H1 (cell line): Measurements from ENCODE around the gene KIAA1671. TPM values are rescaled to one million over a fixed set of nuclear protein-coding genes. Genes with fewer than 3 reads are reported as not detected.

Experiments
- CTCF ChIA-PET: fragments of 300-600 bp; sonication (Branson Sonifier 250); formaldehyde crosslinking; loops from one replicate; lab custom pipeline; 2021; ENCODE audit not compliant: partially characterized antibody; lab: Charles Lee
- POLR2A ChIA-PET: fragments of 300-600 bp; sonication (Branson Sonifier 250); formaldehyde crosslinking; loops from one replicate; lab custom pipeline; 2021; ENCODE audit warnings: inconsistent platforms; ENCODE audit not compliant: partially characterized antibody; lab: Charles Lee
- DNase-seq, 2 experiments: peaks; one replicate each; pipeline versions ENCODE4 v3.0.0 to v3.0.0-alpha.2; 2010 to 2022; ENCODE audit warnings: low spot score in 2 of 2, low read depth in 1 of 2, mixed read lengths in 1 of 2
- FAIRE-seq: peaks from 2 replicates; lab custom pipeline; 2011; peaks lifted over from hg19 to GRCh38; lab: Jason Lieb, UNC
- H2AFZ ChIP-seq: 2 replicates; pipeline ENCODE4 v1.8.1; 2012; ENCODE audit warnings: low read length, inconsistent platforms
- H2AK5ac ChIP-seq: 2 replicates; pipeline ENCODE4 v1.6.1; 2013; ENCODE audit warnings: low read depth, low read length
- H2BK120ac ChIP-seq: replicated peaks from 2 replicates; pipeline ENCODE3; 2013; ENCODE audit warnings: low read depth, low read length, inconsistent platforms
- H2BK12ac ChIP-seq: 2 replicates; pipeline ENCODE4 v1.6.1; 2013; ENCODE audit warnings: low read depth, low read length
- H2BK15ac ChIP-seq: 2 replicates; pipeline ENCODE4 v1.6.1; 2013; ENCODE audit warnings: low read length
- H2BK20ac ChIP-seq: 2 replicates; pipeline ENCODE4 v1.6.1; 2013; ENCODE audit warnings: low read length
- H2BK5ac ChIP-seq: 2 replicates; pipeline ENCODE4 v1.6.1; 2013; ENCODE audit warnings: low read depth, low read length
- H3K14ac ChIP-seq: 2 replicates; pipeline ENCODE4 v1.6.1; 2013; ENCODE audit warnings: inconsistent platforms; ENCODE audit not compliant: insufficient read length
- H3K18ac ChIP-seq: 2 replicates; pipeline ENCODE4 v1.6.1; 2013; ENCODE audit warnings: low read length; ENCODE audit errors: extremely low read depth
- H3K23ac ChIP-seq: 2 replicates; pipeline ENCODE4 v1.6.1; 2013; ENCODE audit warnings: inconsistent platforms; ENCODE audit not compliant: insufficient read length
- H3K23me2 ChIP-seq: 2 replicates; pipeline ENCODE4 v1.6.1; 2013; ENCODE audit warnings: low read depth, low read length
- H3K27ac ChIP-seq: 2 replicates; pipeline ENCODE4 v1.6.1; 2011; ENCODE audit warnings: low read depth, low read length, inconsistent platforms
- H3K27me3 ChIP-seq, 4 experiments: replicated peaks in 1 of 4; 1 replicate in 1 of 4; 2 replicates in 3 of 4; pipeline versions ENCODE4 v1.6.1 to v1.8.1; 2011 to 2013; ENCODE audit warnings: low read length in 3 of 4, mild to moderate bottlenecking in 3 of 4, inconsistent platforms in 2 of 4, mixed read lengths in 2 of 4, moderate library complexity in 1 of 4; ENCODE audit not compliant: control insufficient read depth in 3 of 4, insufficient read depth in 3 of 4; ENCODE audit errors: extremely low read depth in 1 of 4
- H3K36me3 ChIP-seq, 4 experiments: 2 replicates each; pipeline versions ENCODE4 v1.6.1 to v1.8.1; 2011 to 2013; ENCODE audit warnings: mild to moderate bottlenecking in 4 of 4, low read length in 3 of 4, moderate library complexity in 2 of 4, control low read depth in 1 of 4, inconsistent platforms in 1 of 4; ENCODE audit not compliant: insufficient read depth in 4 of 4, control insufficient read depth in 2 of 4
- H3K4ac ChIP-seq: replicated peaks from 2 replicates; pipeline ENCODE3; 2013; ENCODE audit warnings: low read length, low read depth, mixed read lengths, inconsistent platforms; ENCODE audit not compliant: insufficient read length
- H3K4me1 ChIP-seq, 4 experiments: replicated peaks in 1 of 4; 1 replicate in 1 of 4; 2 replicates in 3 of 4; pipeline versions ENCODE4 v1.6.1 to v1.8.1; 2011 to 2013; ENCODE audit warnings: low read length in 3 of 4, inconsistent platforms in 2 of 4, mixed read lengths in 1 of 4; ENCODE audit not compliant: insufficient read depth in 4 of 4, control insufficient read depth in 3 of 4
- H3K4me2 ChIP-seq, 2 experiments: 2 replicates each; pipeline versions ENCODE4 v1.6.1 to v1.8.1; 2011 to 2013; ENCODE audit warnings: low read depth in 2 of 2, low read length in 2 of 2, control low read depth in 1 of 2, inconsistent platforms in 1 of 2, mild to moderate bottlenecking in 1 of 2; ENCODE audit not compliant: insufficient read depth in 1 of 2
- H3K4me3 ChIP-seq, 4 experiments: fragments of 200-600, 300-600 bp in 1 of 4; sonication (generic), shearing (Covaris generic), sonication (Bioruptor Twin) in 1 of 4; 2 replicates each; pipeline versions ENCODE4 v1.5.1 to v1.8.1; 2011 to 2016; ENCODE audit warnings: low read length in 4 of 4, low read depth in 3 of 4, control low read depth in 2 of 4, inconsistent platforms in 2 of 4, mild to moderate bottlenecking in 2 of 4, mixed read lengths in 1 of 4, moderate library complexity in 1 of 4; ENCODE audit not compliant: insufficient read depth in 2 of 4; ENCODE audit errors: extremely low read depth in 1 of 4
- H3K56ac ChIP-seq: replicated peaks from 2 replicates; pipeline ENCODE3; 2013; ENCODE audit warnings: low read depth, mild to moderate bottlenecking, mixed read lengths, low read length, inconsistent platforms; ENCODE audit not compliant: insufficient read length
- H3K79me1 ChIP-seq: 2 replicates; pipeline ENCODE4 v1.6.1; 2013; ENCODE audit warnings: low read depth, low read length, control low read depth
- H3K79me2 ChIP-seq, 2 experiments: 2 replicates each; pipeline versions ENCODE4 v1.6.1 to v1.8.1; 2012 to 2013; ENCODE audit warnings: low read length in 2 of 2, mild to moderate bottlenecking in 2 of 2, inconsistent platforms in 1 of 2; ENCODE audit not compliant: insufficient read depth in 2 of 2, control insufficient read depth in 1 of 2
- H3K9ac ChIP-seq, 4 experiments: replicated peaks in 1 of 4; 1 replicate in 1 of 4; 2 replicates in 3 of 4; pipeline versions ENCODE4 v1.6.1 to v1.8.1; 2011 to 2013; ENCODE audit warnings: low read depth in 3 of 4, low read length in 3 of 4, control low read depth in 2 of 4, mild to moderate bottlenecking in 2 of 4, moderate library complexity in 2 of 4, inconsistent platforms in 1 of 4; ENCODE audit errors: extremely low read depth in 1 of 4
- H3K9me3 ChIP-seq, 2 experiments: 2 replicates each; pipeline versions ENCODE4 v1.6.1 to v1.8.1; 2012 to 2013; ENCODE audit warnings: mild to moderate bottlenecking in 2 of 2, moderate library complexity in 2 of 2, control low read depth in 1 of 2, inconsistent platforms in 1 of 2, low read depth in 1 of 2, low read length in 1 of 2, mixed read lengths in 1 of 2; ENCODE audit not compliant: insufficient read depth in 2 of 2
- H4K20me1 ChIP-seq, 2 experiments: replicated peaks in 1 of 2; 2 replicates each; pipeline versions ENCODE3 to v1.8.1; 2011 to 2013; ENCODE audit warnings: inconsistent platforms in 2 of 2, low read length in 2 of 2, mild to moderate bottlenecking in 1 of 2; ENCODE audit not compliant: insufficient read depth in 2 of 2, control insufficient read depth in 1 of 2
- H4K5ac ChIP-seq: 2 replicates; pipeline ENCODE4 v1.6.1; 2013; ENCODE audit warnings: low read length, low read depth, mixed read lengths, inconsistent platforms; ENCODE audit not compliant: insufficient read length
- H4K8ac ChIP-seq: 2 replicates; pipeline ENCODE4 v1.8.0; 2013; ENCODE audit warnings: mild to moderate bottlenecking, moderate library complexity, low read length, inconsistent platforms; ENCODE audit not compliant: insufficient read depth; ENCODE audit errors: extremely low read depth
- H4K91ac ChIP-seq: replicated peaks from 2 replicates; pipeline ENCODE3; 2013; ENCODE audit warnings: low read length, mixed read lengths, inconsistent platforms; ENCODE audit not compliant: insufficient read length
- ATF2 ChIP-seq: IDR thresholded peaks from 2 replicates; pipeline ENCODE4 v1.6.1; 2012; ENCODE audit warnings: low read length, inconsistent platforms
- BRCA1 ChIP-seq: IDR thresholded peaks from 2 replicates; pipeline ENCODE4 v1.6.1; 2012; ENCODE audit warnings: low read depth, low read length, improper control_type of control experiment
- CTBP2 ChIP-seq: IDR thresholded peaks from 2 replicates; pipeline ENCODE4 v1.7.0; 2011; ENCODE audit warnings: borderline replicate concordance, mild to moderate bottlenecking, moderate library complexity, mixed read lengths, low read length; ENCODE audit not compliant: insufficient read depth, insufficient read length
- EGR1 ChIP-seq: IDR thresholded peaks from 2 replicates; pipeline ENCODE4 v1.6.1; 2011; ENCODE audit warnings: low read depth, low read length, borderline replicate concordance
- KDM4A ChIP-seq: IDR thresholded peaks from one replicate; pipeline ENCODE4 v1.7.1; 2012; ENCODE audit warnings: low read depth, mild to moderate bottlenecking, moderate library complexity, low read length, inconsistent platforms; ENCODE audit not compliant: severe bottlenecking
- SIX5 ChIP-seq: IDR thresholded peaks from 2 replicates; pipeline ENCODE4 v1.6.1; 2011; ENCODE audit warnings: mild to moderate bottlenecking, low read depth, low read length
- SRF ChIP-seq: IDR thresholded peaks from 2 replicates; pipeline ENCODE4 v1.6.1; 2011; ENCODE audit warnings: mild to moderate bottlenecking, low read depth, low read length, moderate library complexity
- WGBS, 2 experiments: shearing (Covaris generic) in 1 of 2; methylation state at CpG; one replicate each; pipeline versions ENCODE4 v1.1.6 to v1.1.7; 2013 to 2015; ENCODE audit warnings: low lambda C conversion rate in 2 of 2, mixed read lengths in 2 of 2, inconsistent platforms in 1 of 2, low coverage in 1 of 2, missing lambda C conversion rate in 1 of 2; ENCODE audit not compliant: insufficient replicate concordance in 2 of 2, insufficient coverage in 1 of 2, insufficient read length in 1 of 2; ENCODE audit errors: extremely low coverage in 1 of 2, missing lambda C conversion rate in 1 of 2; 5-methylcytosine and 5-hydroxymethylcytosine counted together
- polyA plus RNA-seq, 7 experiments: library from polyadenylated mRNA; depleted of rRNA in 3 of 7; stranded (reverse) in 5 of 7; unstranded in 2 of 7; fragments of >200 nt in 5 of 7; fragments of 200-250 nt in 2 of 7; gene quantifications; 1 replicate in 5 of 7; 2 replicates in 1 of 7; 4 replicates in 1 of 7; pipeline versions ENCODE4 v1.2.1 to v1.2.3, GENCODE V29; 2011 to 2013; ENCODE audit warnings: missing spikeins in 2 of 7, mixed read lengths in 2 of 7
- total RNA-seq: library from RNA; stranded (reverse); fragmentation: NEBNext Ultra II Directional; extraction: Animal tissue kit (Norgen Biotek cat#: 25700); gene quantifications from 2 replicates; pipeline ENCODE4 v1.2.1, GENCODE V29; 2021

Gene KIAA1671
- total and polyA plus RNA-seq, 2 of the 8 experiments (the other 6 are each of a cell fraction or from before 2014, with no cell fraction given), result 6.4 to 23.9 TPM

DNA sequence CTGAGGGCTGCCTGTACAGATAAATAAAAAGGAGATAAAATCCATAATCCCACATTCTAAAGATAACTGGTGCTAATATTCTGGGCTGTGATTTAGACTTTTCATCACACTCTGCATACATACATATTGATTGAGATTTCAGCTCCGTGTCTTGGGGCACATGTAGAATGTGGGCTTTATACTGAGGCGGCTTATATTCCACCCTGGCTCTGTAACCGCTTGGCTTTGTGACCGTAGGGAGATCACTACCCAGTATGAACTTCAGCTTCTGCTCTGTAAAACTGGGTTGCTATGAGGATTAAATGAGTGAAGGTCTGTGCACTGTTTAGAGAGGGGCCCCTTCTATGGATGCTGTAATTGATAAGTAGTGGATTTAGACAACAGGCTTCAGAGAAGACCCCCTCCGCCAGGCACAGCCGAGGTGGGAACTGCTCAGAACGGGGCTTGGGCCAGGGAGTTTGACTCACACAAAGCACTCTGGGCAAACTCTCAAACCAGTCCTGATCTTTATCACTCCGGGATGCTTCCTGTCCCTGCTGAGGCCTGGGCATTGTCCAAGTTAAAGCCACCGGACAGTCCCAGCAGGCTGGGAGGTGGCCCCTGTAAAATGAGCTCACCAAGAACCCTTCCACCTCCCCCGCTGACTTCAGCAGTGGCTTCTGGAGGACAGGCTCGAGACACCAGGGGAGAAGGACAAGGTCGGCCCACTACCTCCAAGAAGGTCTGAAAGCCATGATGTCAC, 17.2 kb downstream of the KIAA1671 start:
- H3K79me2 ChIP-seq, result peaks cover 0 to 9% of the 10 kb centered on the region in 2 experiments; a peak in 1 of 4 replicates

More for the DNA sequence above, 17.2 kb downstream of the KIAA1671 start:
- no peak overlapping the region for H3K56ac ChIP-seq
- no peak for DNase-seq
- H3K14ac ChIP-seq, result no peak overlapping the region
- no peak overlapping the region for H2AFZ ChIP-seq
- H2BK12ac ChIP-seq, result peak overlapping the region; percentile 2
- no peak overlapping the region for H3K4me3 ChIP-seq
- no peaks in the 10 kb centered on the region for H3K36me3 ChIP-seq
- peak overlapping the region; percentile 29 for H2BK120ac ChIP-seq
- no peak for TF ChIP-seq SIX5
- no peak for TF ChIP-seq CTBP2
- no peak for TF ChIP-seq KDM4A
- TF ChIP-seq SRF, result no peak
- no peak for TF ChIP-seq BRCA1
- TF ChIP-seq ATF2, result no peak
- no peak for TF ChIP-seq EGR1
- H3K4me2 ChIP-seq, result 0 out of 4 replicates have a peak overlapping the region, but pooled peaks of 1 of the 2 experiments have one; percentile 11
- peak overlapping the region; percentile 9 for H2AK5ac ChIP-seq
- H3K9ac ChIP-seq, result no peak overlapping the region; a peak in 2 of 7 replicates
- peak overlapping the region; percentile 35; the same call in 1 of the 2 replicates for H2BK5ac ChIP-seq
- H3K4ac ChIP-seq, result no peak overlapping the region
- H3K79me1 ChIP-seq, result no peaks in the 10 kb centered on the region; the same call in none of the 2 replicates
- H3K23ac ChIP-seq, result no peak overlapping the region
- no peak overlapping the region for H4K91ac ChIP-seq
- 81% methylated on average over 12 of the region's 12 CpGs; no CpG with 5 or more reads in 1 of the 2 experiments for WGBS, 2 experiments
- H2BK20ac ChIP-seq, result peak overlapping the region; percentile 87; the same call in 1 of the 2 replicates
- FAIRE-seq, result no peak
- peak overlapping the region; percentile 22; the same call in 1 of the 2 replicates for H3K27ac ChIP-seq
- H3K9me3 ChIP-seq, result no peaks in the 10 kb centered on the region
- POLR2A ChIA-PET, result interaction anchor here (0.6 to 2.4 kb wide), 6 partner anchors 9 to 29 kb away, joined by 3 to 8 read pairs (median 4); no protein-coding TSS in a partner anchor
- H3K4me1 ChIP-seq, result peaks cover 8 to 14% (median 13%) of the 10 kb centered on the region in 4 experiments; a peak in 6 of 7 replicates
- no peaks in the 10 kb centered on the region for H3K23me2 ChIP-seq
- H4K20me1 ChIP-seq, result no peaks in the 10 kb centered on the region
- H3K18ac ChIP-seq, result peak overlapping the region; percentile 7; the same call in 1 of the 2 replicates
- no peaks in the 10 kb centered on the region for H3K27me3 ChIP-seq
- no peak overlapping the region for H2BK15ac ChIP-seq
- H4K5ac ChIP-seq, result no peak overlapping the region
- CTCF ChIA-PET, result interaction anchor here (0.9 to 1.6 kb wide), 5 partner anchors 17 to 62 kb away, joined by 3 to 5 read pairs (median 4); partner anchors contain the start of gene KIAA1671
- H4K8ac ChIP-seq, result no peak overlapping the region
